Stimulated activated CD8-positive, alpha-beta memory T cell treated with anti-CD3 and anti-CD28 coated beads, Interleukin-7, amount 100 ng/mL, for 1 hour (primary cell): Measurements from ENCODE around the gene CLDN19.

Experiments
- DNase-seq, 2 donors: peaks; one replicate each; pipeline ENCODE4 v3.0.0-alpha.2; 2020; ENCODE audit warnings: low read depth in 2 of 2

Gene CLDN19

GRCh38 chr1:42700006-42700405 lies 40.0 kb downstream of the CLDN19 start:
- DNase-seq: no peak

GRCh38 chr1:42698081-42698813 lies 41.8 kb downstream of the CLDN19 start:
- no peak for DNase-seq

DNA sequence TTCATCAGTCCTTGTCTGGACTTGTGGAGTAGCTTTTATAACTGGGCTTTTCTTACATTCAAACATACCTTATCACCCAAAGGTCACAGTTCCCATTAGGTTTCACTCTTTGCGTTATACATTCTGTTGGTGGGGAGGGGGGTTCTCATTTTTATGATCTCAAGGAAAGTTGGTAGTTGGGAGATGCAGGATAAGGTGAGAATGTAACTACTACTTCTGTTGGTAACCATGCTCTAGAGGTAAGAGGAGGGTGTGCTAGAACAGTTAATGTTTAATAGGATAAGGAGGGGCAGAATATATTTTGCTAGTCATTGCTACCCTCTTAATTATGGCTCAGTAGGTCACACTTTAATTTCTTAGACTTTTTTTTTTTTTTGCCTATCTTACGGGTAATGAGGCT lies 47.1 kb downstream of the CLDN19 start:
- no peak for DNase-seq

GRCh38 chr1:42692461-42692860 lies 47.6 kb downstream of the CLDN19 start:
- no peak for DNase-seq

- no peak for DNase-seq
These were observed 48.9 kb downstream of the CLDN19 start for GRCh38 chr1:42691157-42691498.

GRCh38 chr1:42690477-42691156 lies 49.4 kb downstream of the CLDN19 start:
- no peak for DNase-seq

GRCh38 chr1:42689912-42690311 lies 50.1 kb downstream of the CLDN19 start:
- DNase-seq: no peak

GRCh38 chr1:42686418-42686817 lies 53.6 kb downstream of the CLDN19 start:
- no peak for DNase-seq

- no peak for DNase-seq
These were observed 55.9 kb downstream of the CLDN19 start for GRCh38 chr1:42684139-42684538.
